ENCODE data around the gene NFIL3. TPM values are rescaled to one million over a fixed set of nuclear protein-coding genes. Genes with fewer than 3 reads are reported as not detected.

The NFIL3 gene
- total RNA-seq, 1 donor = 18.1 TPM

- no peak for DNase-seq (ENCODE audit: low read depth)
- no peak overlapping the region for H3K4me3 ChIP-seq (ENCODE audit: low read depth, low read length)
- no peak for TF ChIP-seq CTCF (IDR thresholded peaks at IDR 0.05; ENCODE audit: insufficient read depth, low read depth, low read length)
These were observed 7.4 kb downstream of the NFIL3 start for GRCh38 chr9:91416096-91416712.

- DNase-seq (ENCODE audit: low read depth) = no peak
- no peak overlapping the region for H3K4me3 ChIP-seq (ENCODE audit: low read depth, low read length)
- no peak for TF ChIP-seq CTCF (IDR thresholded peaks at IDR 0.05; ENCODE audit: insufficient read depth, low read depth, low read length)
These were observed 8.3 kb downstream of the NFIL3 start for GRCh38 chr9:91415290-91415689.

GRCh38 chr9:91412941-91413340 lies 10.7 kb downstream of the NFIL3 start:
- DNase-seq (ENCODE audit: low read depth) = no peak

GRCh38 chr9:91411096-91411771 lies 12.4 kb downstream of the NFIL3 start:
- DNase-seq (ENCODE audit: low read depth) = peak; percentile 72
- no peak for TF ChIP-seq CTCF (IDR thresholded peaks at IDR 0.05; ENCODE audit: insufficient read depth, low read depth, low read length)
- H3K4me3 ChIP-seq (ENCODE audit: low read depth, low read length) = no peak overlapping the region

More at GRCh38 chr9:91412941-91413340, 10.7 kb downstream of the NFIL3 start:
- no peak overlapping the region for H3K4me3 ChIP-seq (ENCODE audit: low read depth, low read length)
- TF ChIP-seq CTCF (IDR thresholded peaks at IDR 0.05; ENCODE audit: insufficient read depth, low read depth, low read length) = no peak

- no peak for TF ChIP-seq CTCF (IDR thresholded peaks at IDR 0.05; ENCODE audit: insufficient read depth, low read depth, low read length)
- H3K4me3 ChIP-seq (ENCODE audit: low read depth, low read length) = no peak overlapping the region
- DNase-seq (ENCODE audit: low read depth) = no peak
These were observed 13.5 kb downstream of the NFIL3 start for GRCh38 chr9:91410161-91410560.

- DNase-seq (ENCODE audit: low read depth) = no peak
- no peak for TF ChIP-seq CTCF (IDR thresholded peaks at IDR 0.05; ENCODE audit: insufficient read depth, low read depth, low read length)
- no peak overlapping the region for H3K4me3 ChIP-seq (ENCODE audit: low read depth, low read length)
These were observed 15.2 kb downstream of the NFIL3 start for GRCh38 chr9:91408475-91408874.

Data from fibroblast of villous mesenchyme (primary cell).